Measurements from ENCODE around the gene KRTAP3-2.

The KRTAP3-2 gene

GRCh38 chr17:41010441-41010840, 10.7 kb upstream of the KRTAP3-2 start:
- no peak for DNase-seq (ENCODE audit: low spot score)

GRCh38 chr17:41009936-41010335, 10.2 kb upstream of the KRTAP3-2 start:
- DNase-seq (ENCODE audit: low spot score): no peak

- no peak for DNase-seq (ENCODE audit: low spot score)
Observed at GRCh38 chr17:41009301-41009760, 9.6 kb upstream of the KRTAP3-2 start.

GRCh38 chr17:41008811-41009210, 9.1 kb upstream of the KRTAP3-2 start, which contains the start of gene KRTAP3-1:
Gene KRTAP3-1 (minus strand): TSS chr17:41009128. CDS start chr17:41009074, 54 bp downstream.
- DNase-seq (ENCODE audit: low spot score): no peak

GRCh38 chr17:41004397-41004796, 4.7 kb upstream of the KRTAP3-2 start:
- DNase-seq (ENCODE audit: low spot score): no peak

- DNase-seq (ENCODE audit: low spot score): no peak
Observed at GRCh38 chr17:41003926-41004325, 4.2 kb upstream of the KRTAP3-2 start.

- DNase-seq (ENCODE audit: low spot score): no peak
Observed at GRCh38 chr17:41002814-41003213, 3.1 kb upstream of the KRTAP3-2 start.

- no peak for DNase-seq (ENCODE audit: low spot score)
Observed at GRCh38 chr17:41001795-41002194, 2.1 kb upstream of the KRTAP3-2 start.

- DNase-seq (ENCODE audit: low spot score): no peak
Observed at GRCh38 chr17:40997361-40997760, 2.3 kb downstream of the KRTAP3-2 start.

GRCh38 chr17:40996829-40997228, 2.9 kb downstream of the KRTAP3-2 start:
- no peak for DNase-seq (ENCODE audit: low spot score)

GRCh38 chr17:40995116-40995515, 4.6 kb downstream of the KRTAP3-2 start:
- no peak for DNase-seq (ENCODE audit: low spot score)

GRCh38 chr17:40993839-40994238, 5.9 kb downstream of the KRTAP3-2 start, which contains the start of gene KRTAP3-3:
Gene KRTAP3-3 (minus strand): TSS chr17:40994164. CDS start chr17:40994097, 67 bp downstream.
- DNase-seq (ENCODE audit: low spot score): no peak

- no peak for DNase-seq (ENCODE audit: low spot score)
Observed at GRCh38 chr17:40993084-40993483, 6.6 kb downstream of the KRTAP3-2 start.

- DNase-seq (ENCODE audit: low spot score): no peak
Observed at GRCh38 chr17:40992666-40993065, 7.0 kb downstream of the KRTAP3-2 start.

GRCh38 chr17:40986920-40987319, 12.8 kb downstream of the KRTAP3-2 start:
- no peak for DNase-seq (ENCODE audit: low spot score)

GRCh38 chr17:40984226-40984625, 15.5 kb downstream of the KRTAP3-2 start, which contains the start of gene KRT40:
Gene KRT40 (minus strand): TSS chr17:40984326. CDS start chr17:40984273, 53 bp downstream.
- DNase-seq (ENCODE audit: low spot score): no peak

GRCh38 chr17:40981115-40981514, 18.6 kb downstream of the KRTAP3-2 start:
- no peak for DNase-seq (ENCODE audit: low spot score)

- DNase-seq (ENCODE audit: low spot score): no peak
Observed at GRCh38 chr17:40980596-40980995, 19.1 kb downstream of the KRTAP3-2 start.

- no peak for DNase-seq (ENCODE audit: low spot score)
Observed at GRCh38 chr17:40980117-40980516, 19.6 kb downstream of the KRTAP3-2 start.

GRCh38 chr17:40978575-40979151, 21.0 kb downstream of the KRTAP3-2 start:
- DNase-seq (ENCODE audit: low spot score): no peak

GRCh38 chr17:40975516-40975915, 24.2 kb downstream of the KRTAP3-2 start:
- no peak for DNase-seq (ENCODE audit: low spot score)

GRCh38 chr17:40974366-40974765, 25.3 kb downstream of the KRTAP3-2 start:
- no peak for DNase-seq (ENCODE audit: low spot score)

- DNase-seq (ENCODE audit: low spot score): no peak
Observed at GRCh38 chr17:40967582-40967981, 32.1 kb downstream of the KRTAP3-2 start.

- no peak for DNase-seq (ENCODE audit: low spot score)
Observed at GRCh38 chr17:40966848-40967247, 32.9 kb downstream of the KRTAP3-2 start, which contains the start of gene KRT39. Gene KRT39 (minus strand): TSS chr17:40966948. CDS start chr17:40966856, 92 bp downstream.

Measured in activated CD4-positive, alpha-beta T cell treated with anti-CD3 and anti-CD28 coated beads, Interleukin-2, Interleukin-4, amounts not matched to agents 100 ng/mL and 50 ng/mL, durations not matched to agents 16 hours and 8 hours (primary cell).